ENCODE results near the gene RAD51. TPM values are rescaled to one million over a fixed set of nuclear protein-coding genes. Genes with fewer than 3 reads are reported as not detected.

The RAD51 gene
- total and polyA plus RNA-seq, 2 of the 8 experiments (the other 6 are each of a cell fraction or from before 2014, with no cell fraction given) = 32.2 to 42.4 TPM

DNA sequence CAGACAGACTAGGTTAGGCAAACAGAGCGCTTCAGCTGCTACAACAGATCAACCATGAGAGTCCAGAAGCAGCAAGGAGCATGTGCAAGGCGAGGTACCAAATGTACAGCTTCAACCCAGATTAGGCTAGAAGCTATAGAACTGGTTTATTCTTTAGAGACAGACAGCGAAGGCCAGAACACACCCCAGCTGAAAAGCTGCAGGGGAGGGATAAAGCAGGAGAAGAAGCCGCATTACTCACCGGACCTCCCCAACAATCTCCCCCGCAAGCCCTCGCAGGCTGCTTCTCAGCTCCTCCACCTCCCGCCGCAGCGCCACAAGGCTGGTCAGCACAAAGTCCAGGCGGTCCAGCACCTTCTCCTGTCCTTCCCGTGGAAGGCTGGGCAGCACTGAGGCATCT lies 56.8 kb downstream of the RAD51 start (continued):
- TF ChIP-seq RBBP5 (IDR thresholded peaks at IDR 0.05; ENCODE audit: borderline replicate concordance, low read depth, low read length) = no peak
